Measurements from ENCODE around the gene DUSP22. TPM values are rescaled to one million over a fixed set of nuclear protein-coding genes. Genes with fewer than 3 reads are reported as not detected.

DUSP22 gene
- total and polyA plus RNA-seq, 2 donors (not counting 1 experiment from before 2014, with no cell fraction given), result 10.9 to 13.7 TPM

DNA sequence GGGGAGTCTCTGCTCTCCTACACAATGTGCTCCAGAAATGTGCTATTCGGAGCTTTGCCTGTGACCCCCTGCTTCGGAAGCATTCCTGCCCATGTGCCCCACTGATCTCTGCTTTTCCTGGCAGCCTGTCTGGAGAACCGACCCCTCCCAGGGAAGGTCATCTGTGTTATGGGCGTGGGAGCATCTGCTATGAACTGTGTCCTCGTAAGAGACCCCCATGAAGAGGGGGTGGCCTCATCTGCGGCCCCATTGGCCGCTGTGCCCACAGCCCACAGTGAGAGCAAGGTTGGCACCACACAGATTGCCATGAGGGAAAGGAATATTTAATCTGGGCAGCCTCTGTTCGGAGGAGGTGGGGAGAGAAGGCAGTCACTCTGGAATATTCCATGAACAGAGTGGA lies 66.6 kb downstream of the DUSP22 start:
- no peaks in the 10 kb centered on the region for H3K27me3 ChIP-seq (ENCODE audit: control insufficient read depth, insufficient read depth, low read length)
- no peaks in the 10 kb centered on the region for H3K79me2 ChIP-seq (ENCODE audit: control insufficient read depth, insufficient read depth, low read length)
- H3K4me1 ChIP-seq (ENCODE audit: control insufficient read depth, extremely low read depth, insufficient read depth, low read length), result no peaks in the 10 kb centered on the region
- H3K9ac ChIP-seq (ENCODE audit: insufficient read depth, low read length), result no peak overlapping the region
- no peaks in the 10 kb centered on the region for H3K36me3 ChIP-seq (ENCODE audit: control insufficient read depth, insufficient read depth, low read length)
- H4K20me1 ChIP-seq (ENCODE audit: control insufficient read depth, extremely low read depth, insufficient read depth, low read length), result no peaks in the 10 kb centered on the region
- TF ChIP-seq, protein P1, sequence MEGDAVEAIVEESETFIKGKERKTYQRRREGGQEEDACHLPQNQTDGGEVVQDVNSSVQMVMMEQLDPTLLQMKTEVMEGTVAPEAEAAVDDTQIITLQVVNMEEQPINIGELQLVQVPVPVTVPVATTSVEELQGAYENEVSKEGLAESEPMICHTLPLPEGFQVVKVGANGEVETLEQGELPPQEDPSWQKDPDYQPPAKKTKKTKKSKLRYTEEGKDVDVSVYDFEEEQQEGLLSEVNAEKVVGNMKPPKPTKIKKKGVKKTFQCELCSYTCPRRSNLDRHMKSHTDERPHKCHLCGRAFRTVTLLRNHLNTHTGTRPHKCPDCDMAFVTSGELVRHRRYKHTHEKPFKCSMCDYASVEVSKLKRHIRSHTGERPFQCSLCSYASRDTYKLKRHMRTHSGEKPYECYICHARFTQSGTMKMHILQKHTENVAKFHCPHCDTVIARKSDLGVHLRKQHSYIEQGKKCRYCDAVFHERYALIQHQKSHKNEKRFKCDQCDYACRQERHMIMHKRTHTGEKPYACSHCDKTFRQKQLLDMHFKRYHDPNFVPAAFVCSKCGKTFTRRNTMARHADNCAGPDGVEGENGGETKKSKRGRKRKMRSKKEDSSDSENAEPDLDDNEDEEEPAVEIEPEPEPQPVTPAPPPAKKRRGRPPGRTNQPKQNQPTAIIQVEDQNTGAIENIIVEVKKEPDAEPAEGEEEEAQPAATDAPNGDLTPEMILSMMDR (conservative IDR thresholded peaks at IDR 0.05 in 1 of 2, IDR thresholded peaks at IDR 0.05 in 1 of 2; ENCODE audit: low read depth in 1 of 2, low read length in 2 of 2), result no peak
- no peak for TF ChIP-seq EZH2 (IDR thresholded peaks at IDR 0.05; ENCODE audit: low read length, missing control alignments)
- no peaks in the 10 kb centered on the region for H3K9me3 ChIP-seq (ENCODE audit: control insufficient read depth, insufficient read depth, low read depth, low read length)
- no peak overlapping the region for H2AFZ ChIP-seq (ENCODE audit: low read length)
- no peak overlapping the region for H3K4me2 ChIP-seq (ENCODE audit: extremely low read depth, insufficient read depth, low read length)
- H3K4me3 ChIP-seq (replicated peaks in 1 of 4; ENCODE audit: control extremely low read depth in 1 of 4, insufficient read depth in 1 of 4, low read depth in 3 of 4, low read length in 4 of 4), result no peak overlapping the region
- no peak overlapping the region for H3K27ac ChIP-seq (ENCODE audit: insufficient read depth, low read length)
- DNase-seq (ENCODE audit: low read depth in 2 of 2), result no peak

DNA sequence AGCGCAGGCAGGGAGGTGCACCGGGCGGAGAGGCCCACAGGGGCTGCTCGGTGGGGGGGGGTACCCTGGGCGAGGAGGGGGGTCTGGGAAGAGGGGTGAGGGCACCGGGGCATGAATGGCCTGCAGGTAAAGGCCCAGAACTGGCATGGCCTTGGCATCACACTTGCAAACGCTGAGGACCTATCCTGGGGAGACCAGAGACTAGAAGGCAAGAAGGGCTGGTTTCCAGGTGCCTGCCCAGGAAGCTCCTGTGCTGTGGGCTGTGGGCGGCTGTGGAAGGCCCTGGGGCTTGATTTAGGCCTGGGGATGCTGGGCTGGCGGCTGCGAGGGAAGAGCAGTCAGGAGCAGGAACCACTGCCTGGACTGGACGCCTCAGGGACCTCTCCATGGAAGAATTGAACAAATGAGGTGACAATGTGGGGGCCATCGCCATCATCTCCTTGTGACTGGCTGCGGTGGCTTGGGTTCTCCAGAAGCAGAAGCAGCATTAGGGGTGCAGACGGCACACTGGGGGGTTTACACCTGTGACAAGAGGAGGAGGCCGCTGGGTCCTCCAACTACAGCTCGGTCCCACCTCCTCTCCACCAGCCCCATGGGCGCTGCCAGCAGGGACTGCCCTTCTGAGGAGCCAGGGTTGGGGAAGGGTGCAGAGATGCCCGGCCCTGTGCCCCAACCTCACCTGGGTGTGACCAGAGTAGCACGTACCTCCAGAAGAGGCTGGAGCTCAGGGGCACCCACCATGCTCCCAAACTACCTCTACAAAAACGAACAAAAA lies 67.2 kb downstream of the DUSP22 start:
- Histone ChIP-seq H3K9ac (ENCODE audit: insufficient read depth, low read length) (no peak overlapping the region), H3K4me2 (ENCODE audit: extremely low read depth, insufficient read depth, low read length) (no peak overlapping the region), H3K27ac (ENCODE audit: insufficient read depth, low read length) (no peak overlapping the region), H3K4me3 (replicated peaks in 1 of 4; ENCODE audit: control extremely low read depth in 1 of 4, insufficient read depth in 1 of 4, low read depth in 3 of 4, low read length in 4 of 4) (no peak overlapping the region), H3K27me3 (ENCODE audit: control insufficient read depth, insufficient read depth, low read length) (no peaks in the 10 kb centered on the region), H3K9me3 (ENCODE audit: control insufficient read depth, insufficient read depth, low read depth, low read length) (no peaks in the 10 kb centered on the region), H3K79me2 (ENCODE audit: control insufficient read depth, insufficient read depth, low read length) (no peaks in the 10 kb centered on the region), H3K4me1 (ENCODE audit: control insufficient read depth, extremely low read depth, insufficient read depth, low read length) (no peaks in the 10 kb centered on the region), H3K36me3 (ENCODE audit: control insufficient read depth, insufficient read depth, low read length) (no peaks in the 10 kb centered on the region), H4K20me1 (ENCODE audit: control insufficient read depth, extremely low read depth, insufficient read depth, low read length) (no peaks in the 10 kb centered on the region), H2AFZ (ENCODE audit: low read length) (no peak overlapping the region)
- DNase-seq (ENCODE audit: low read depth in 2 of 2), result no peak
- TF ChIP-seq, protein P1 (conservative IDR thresholded peaks at IDR 0.05 in 1 of 2, IDR thresholded peaks at IDR 0.05 in 1 of 2; ENCODE audit: low read depth in 1 of 2, low read length in 2 of 2), result no peak
- no peak for TF ChIP-seq EZH2 (IDR thresholded peaks at IDR 0.05; ENCODE audit: low read length, missing control alignments)

DNA sequence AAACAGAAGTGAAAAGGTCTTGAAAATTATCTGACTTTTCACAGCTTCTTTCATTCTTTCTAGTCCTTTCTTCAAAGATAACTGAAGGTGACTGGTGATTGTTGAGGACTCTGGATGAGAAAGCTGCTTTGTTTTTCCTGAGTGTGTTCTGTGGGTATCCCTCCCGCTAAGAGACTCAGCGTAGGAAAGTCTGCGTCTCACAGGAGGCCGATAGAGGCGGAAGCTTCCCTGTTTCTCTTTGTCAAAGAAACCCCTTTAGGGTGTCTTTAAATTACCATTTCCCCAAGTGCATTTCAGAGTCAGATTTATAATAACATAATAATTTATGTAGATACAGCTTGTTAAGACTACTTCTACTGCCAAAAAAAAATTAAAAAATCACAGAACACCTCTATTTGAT lies 68.1 kb downstream of the DUSP22 start:
- DNase-seq (ENCODE audit: low read depth in 2 of 2), result no peak
- H3K79me2 ChIP-seq (ENCODE audit: control insufficient read depth, insufficient read depth, low read length), result no peaks in the 10 kb centered on the region
- H3K4me1 ChIP-seq (ENCODE audit: control insufficient read depth, extremely low read depth, insufficient read depth, low read length), result no peaks in the 10 kb centered on the region
- TF ChIP-seq EZH2 (IDR thresholded peaks at IDR 0.05; ENCODE audit: low read length, missing control alignments), result no peak
- H3K9ac ChIP-seq (ENCODE audit: insufficient read depth, low read length), result no peak overlapping the region
- no peaks in the 10 kb centered on the region for H4K20me1 ChIP-seq (ENCODE audit: control insufficient read depth, extremely low read depth, insufficient read depth, low read length)
- H3K27me3 ChIP-seq (ENCODE audit: control insufficient read depth, insufficient read depth, low read length), result no peaks in the 10 kb centered on the region
- H3K27ac ChIP-seq (ENCODE audit: insufficient read depth, low read length), result no peak overlapping the region
- H2AFZ ChIP-seq (ENCODE audit: low read length), result no peak overlapping the region
- H3K4me2 ChIP-seq (ENCODE audit: extremely low read depth, insufficient read depth, low read length), result no peak overlapping the region
- no peaks in the 10 kb centered on the region for H3K36me3 ChIP-seq (ENCODE audit: control insufficient read depth, insufficient read depth, low read length)
- no peaks in the 10 kb centered on the region for H3K9me3 ChIP-seq (ENCODE audit: control insufficient read depth, insufficient read depth, low read depth, low read length)
- no peak overlapping the region for H3K4me3 ChIP-seq (replicated peaks in 1 of 4; ENCODE audit: control extremely low read depth in 1 of 4, insufficient read depth in 1 of 4, low read depth in 3 of 4, low read length in 4 of 4)
